ENCODE measurements around the gene CD200R1L. TPM values are rescaled to one million over a fixed set of nuclear protein-coding genes. Genes with fewer than 3 reads are reported as not detected.

Gene CD200R1L
- total RNA-seq, 1 experiment from 2014 or later: not detected

DNA sequence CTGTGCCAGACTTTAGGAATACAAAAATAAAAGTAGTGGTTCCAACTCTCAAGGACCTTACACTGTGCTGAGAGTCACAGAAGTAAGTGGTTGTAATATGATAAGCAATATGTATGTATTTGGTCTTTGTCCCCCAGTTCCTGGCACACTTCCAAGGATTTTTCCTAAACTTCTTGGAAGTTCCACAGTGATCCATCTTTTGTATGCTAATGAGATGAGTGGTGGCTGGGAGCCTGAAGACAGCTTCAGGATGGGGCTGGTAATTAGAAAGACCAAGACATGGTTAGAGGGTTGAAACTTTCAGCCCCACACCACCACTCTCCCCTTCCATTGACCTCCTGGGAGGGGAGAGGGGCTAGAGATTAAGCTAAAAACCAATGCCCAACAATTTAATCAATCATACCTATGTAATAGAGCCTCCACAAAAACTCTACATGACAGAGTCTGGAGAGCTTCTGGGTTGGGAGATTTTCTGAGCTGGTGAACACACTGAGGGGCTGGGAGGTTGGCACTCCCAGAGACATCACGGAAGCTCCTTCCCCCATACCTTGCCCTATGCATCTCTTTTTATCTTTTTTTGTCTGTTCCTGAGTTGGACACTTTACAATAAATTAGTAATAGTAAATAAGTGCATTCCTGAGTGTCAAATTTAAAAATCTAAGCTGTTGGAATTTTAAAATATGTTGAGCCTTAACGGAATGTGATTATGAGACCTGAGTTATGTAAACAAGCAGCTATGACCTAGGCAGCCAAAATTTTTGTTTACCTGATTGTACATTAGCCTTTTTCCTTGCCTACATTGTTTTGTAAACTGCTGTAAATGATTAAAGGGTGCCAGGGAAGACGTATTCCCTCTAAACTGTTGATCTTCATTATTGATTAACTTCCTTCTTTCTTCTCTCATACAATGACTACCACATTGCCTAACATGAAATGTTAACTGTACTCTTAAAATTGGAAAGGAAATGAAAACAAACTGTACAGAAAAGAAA lies 24.3 kb downstream of the CD200R1L start (continued):
- TF ChIP-seq, protein P1, sequence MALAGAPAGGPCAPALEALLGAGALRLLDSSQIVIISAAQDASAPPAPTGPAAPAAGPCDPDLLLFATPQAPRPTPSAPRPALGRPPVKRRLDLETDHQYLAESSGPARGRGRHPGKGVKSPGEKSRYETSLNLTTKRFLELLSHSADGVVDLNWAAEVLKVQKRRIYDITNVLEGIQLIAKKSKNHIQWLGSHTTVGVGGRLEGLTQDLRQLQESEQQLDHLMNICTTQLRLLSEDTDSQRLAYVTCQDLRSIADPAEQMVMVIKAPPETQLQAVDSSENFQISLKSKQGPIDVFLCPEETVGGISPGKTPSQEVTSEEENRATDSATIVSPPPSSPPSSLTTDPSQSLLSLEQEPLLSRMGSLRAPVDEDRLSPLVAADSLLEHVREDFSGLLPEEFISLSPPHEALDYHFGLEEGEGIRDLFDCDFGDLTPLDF (CRISPR knock-in tag; IDR thresholded peaks at IDR 0.05): no peak
- TF ChIP-seq IRF2 (CRISPR knock-in tag; IDR thresholded peaks at IDR 0.05; ENCODE audit: borderline replicate concordance, low read depth) (no peak), ZBTB21 (CRISPR knock-in tag; IDR thresholded peaks at IDR 0.05; ENCODE audit: borderline replicate concordance) (no peak)
- TF ChIP-seq, protein P2, sequence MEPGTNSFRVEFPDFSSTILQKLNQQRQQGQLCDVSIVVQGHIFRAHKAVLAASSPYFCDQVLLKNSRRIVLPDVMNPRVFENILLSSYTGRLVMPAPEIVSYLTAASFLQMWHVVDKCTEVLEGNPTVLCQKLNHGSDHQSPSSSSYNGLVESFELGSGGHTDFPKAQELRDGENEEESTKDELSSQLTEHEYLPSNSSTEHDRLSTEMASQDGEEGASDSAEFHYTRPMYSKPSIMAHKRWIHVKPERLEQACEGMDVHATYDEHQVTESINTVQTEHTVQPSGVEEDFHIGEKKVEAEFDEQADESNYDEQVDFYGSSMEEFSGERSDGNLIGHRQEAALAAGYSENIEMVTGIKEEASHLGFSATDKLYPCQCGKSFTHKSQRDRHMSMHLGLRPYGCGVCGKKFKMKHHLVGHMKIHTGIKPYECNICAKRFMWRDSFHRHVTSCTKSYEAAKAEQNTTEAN (CRISPR knock-in tag; IDR thresholded peaks at IDR 0.05): no peak
- TF ChIP-seq, protein P3, sequence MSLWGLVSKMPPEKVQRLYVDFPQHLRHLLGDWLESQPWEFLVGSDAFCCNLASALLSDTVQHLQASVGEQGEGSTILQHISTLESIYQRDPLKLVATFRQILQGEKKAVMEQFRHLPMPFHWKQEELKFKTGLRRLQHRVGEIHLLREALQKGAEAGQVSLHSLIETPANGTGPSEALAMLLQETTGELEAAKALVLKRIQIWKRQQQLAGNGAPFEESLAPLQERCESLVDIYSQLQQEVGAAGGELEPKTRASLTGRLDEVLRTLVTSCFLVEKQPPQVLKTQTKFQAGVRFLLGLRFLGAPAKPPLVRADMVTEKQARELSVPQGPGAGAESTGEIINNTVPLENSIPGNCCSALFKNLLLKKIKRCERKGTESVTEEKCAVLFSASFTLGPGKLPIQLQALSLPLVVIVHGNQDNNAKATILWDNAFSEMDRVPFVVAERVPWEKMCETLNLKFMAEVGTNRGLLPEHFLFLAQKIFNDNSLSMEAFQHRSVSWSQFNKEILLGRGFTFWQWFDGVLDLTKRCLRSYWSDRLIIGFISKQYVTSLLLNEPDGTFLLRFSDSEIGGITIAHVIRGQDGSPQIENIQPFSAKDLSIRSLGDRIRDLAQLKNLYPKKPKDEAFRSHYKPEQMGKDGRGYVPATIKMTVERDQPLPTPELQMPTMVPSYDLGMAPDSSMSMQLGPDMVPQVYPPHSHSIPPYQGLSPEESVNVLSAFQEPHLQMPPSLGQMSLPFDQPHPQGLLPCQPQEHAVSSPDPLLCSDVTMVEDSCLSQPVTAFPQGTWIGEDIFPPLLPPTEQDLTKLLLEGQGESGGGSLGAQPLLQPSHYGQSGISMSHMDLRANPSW (CRISPR knock-in tag; conservative IDR thresholded peaks at IDR 0.05; ENCODE audit: low read depth): no peak
- TF ChIP-seq, protein P4, sequence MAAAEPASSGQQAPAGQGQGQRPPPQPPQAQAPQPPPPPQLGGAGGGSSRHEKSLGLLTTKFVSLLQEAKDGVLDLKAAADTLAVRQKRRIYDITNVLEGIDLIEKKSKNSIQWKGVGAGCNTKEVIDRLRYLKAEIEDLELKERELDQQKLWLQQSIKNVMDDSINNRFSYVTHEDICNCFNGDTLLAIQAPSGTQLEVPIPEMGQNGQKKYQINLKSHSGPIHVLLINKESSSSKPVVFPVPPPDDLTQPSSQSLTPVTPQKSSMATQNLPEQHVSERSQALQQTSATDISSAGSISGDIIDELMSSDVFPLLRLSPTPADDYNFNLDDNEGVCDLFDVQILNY (CRISPR knock-in tag; IDR thresholded peaks at IDR 0.05): no peak

DNA sequence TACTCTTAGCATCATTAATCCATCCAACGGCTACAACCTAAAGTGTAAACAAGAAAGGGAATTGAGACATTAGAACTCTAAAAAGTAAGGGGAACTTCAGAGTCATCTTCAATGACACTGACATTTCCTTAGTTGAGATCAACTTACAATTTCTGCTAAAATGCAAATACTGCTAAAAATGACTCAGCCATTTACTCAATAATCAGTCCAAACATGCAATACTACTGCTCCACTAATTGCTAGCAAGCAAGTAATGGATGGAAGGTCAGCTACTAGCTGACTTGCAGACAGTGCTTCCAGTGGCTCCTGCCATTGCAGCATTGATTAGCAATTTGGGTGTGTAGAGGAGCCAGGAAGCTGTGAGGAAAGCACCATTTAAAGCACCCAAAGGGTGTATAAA lies 28.4 kb downstream of the CD200R1L start:
- H3K27ac Mint-ChIP-seq: no peak overlapping the region
- peaks cover 23% of the 10 kb centered on the region for H3K4me1 Mint-ChIP-seq
- H3K9me3 Mint-ChIP-seq: peaks cover 14% of the 10 kb centered on the region
- DNase-seq (ENCODE audit: low spot score) (no peak), ATAC-seq (no peak)
- POLR2A ChIA-PET: no interaction called here
- no peak for TF ChIP-seq NFYB (CRISPR knock-in tag; conservative IDR thresholded peaks at IDR 0.05; ENCODE audit: low read depth)
- no peak for TF ChIP-seq ZNF219 (CRISPR knock-in tag; IDR thresholded peaks at IDR 0.05; ENCODE audit: borderline replicate concordance)
- TF ChIP-seq NR2C2 (CRISPR knock-in tag; IDR thresholded peaks at IDR 0.05): no peak
- CTCF ChIA-PET: no interaction called here
- H3K27me3 Mint-ChIP-seq (ENCODE audit: low read depth): no peaks in the 10 kb centered on the region
- H3K36me3 Mint-ChIP-seq: peaks cover 3% of the 10 kb centered on the region
- H3K4me3 Mint-ChIP-seq: no peak overlapping the region

DNA sequence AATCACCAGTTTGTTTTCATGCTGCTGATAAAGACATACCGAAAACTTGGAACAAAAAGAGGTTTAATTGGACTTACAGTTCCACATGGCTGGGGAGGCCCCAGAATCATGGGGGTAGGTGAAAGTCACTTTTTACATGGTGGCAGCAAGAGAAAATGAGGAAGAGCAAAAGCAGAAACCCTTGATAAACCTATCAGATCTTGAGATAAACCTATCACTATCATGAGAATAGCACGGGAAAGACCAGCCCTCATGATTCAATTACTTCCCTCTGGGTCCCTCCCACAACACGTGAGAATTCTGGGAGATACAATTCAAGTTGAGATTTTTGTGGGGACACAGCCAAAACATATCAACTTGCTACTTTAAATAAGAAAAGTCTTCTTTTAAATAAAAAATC lies 28.9 kb downstream of the CD200R1L start:
- ChIA-PET POLR2A (no interaction called here), CTCF (interaction anchor here (1.3 kb wide), 1 partner anchor 83 kb away, joined by 3 read pairs; no protein-coding TSS in a partner anchor)
- no peak for DNase-seq (ENCODE audit: low spot score)
- no peak overlapping the region for H3K27ac Mint-ChIP-seq
- TF ChIP-seq, protein P5, sequence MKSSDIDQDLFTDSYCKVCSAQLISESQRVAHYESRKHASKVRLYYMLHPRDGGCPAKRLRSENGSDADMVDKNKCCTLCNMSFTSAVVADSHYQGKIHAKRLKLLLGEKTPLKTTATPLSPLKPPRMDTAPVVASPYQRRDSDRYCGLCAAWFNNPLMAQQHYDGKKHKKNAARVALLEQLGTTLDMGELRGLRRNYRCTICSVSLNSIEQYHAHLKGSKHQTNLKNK (CRISPR knock-in tag; IDR thresholded peaks at IDR 0.05): no peak
- TF ChIP-seq TEAD4 (CRISPR knock-in tag; IDR thresholded peaks at IDR 0.05): no peak
- TF ChIP-seq RORB (CRISPR knock-in tag; IDR thresholded peaks at IDR 0.05): no peak
- TF ChIP-seq ZNF423 (CRISPR knock-in tag; IDR thresholded peaks at IDR 0.05): no peak
- no peak for TF ChIP-seq RELA (CRISPR knock-in tag; IDR thresholded peaks at IDR 0.05; ENCODE audit: borderline replicate concordance)
- TF ChIP-seq, protein P6, sequence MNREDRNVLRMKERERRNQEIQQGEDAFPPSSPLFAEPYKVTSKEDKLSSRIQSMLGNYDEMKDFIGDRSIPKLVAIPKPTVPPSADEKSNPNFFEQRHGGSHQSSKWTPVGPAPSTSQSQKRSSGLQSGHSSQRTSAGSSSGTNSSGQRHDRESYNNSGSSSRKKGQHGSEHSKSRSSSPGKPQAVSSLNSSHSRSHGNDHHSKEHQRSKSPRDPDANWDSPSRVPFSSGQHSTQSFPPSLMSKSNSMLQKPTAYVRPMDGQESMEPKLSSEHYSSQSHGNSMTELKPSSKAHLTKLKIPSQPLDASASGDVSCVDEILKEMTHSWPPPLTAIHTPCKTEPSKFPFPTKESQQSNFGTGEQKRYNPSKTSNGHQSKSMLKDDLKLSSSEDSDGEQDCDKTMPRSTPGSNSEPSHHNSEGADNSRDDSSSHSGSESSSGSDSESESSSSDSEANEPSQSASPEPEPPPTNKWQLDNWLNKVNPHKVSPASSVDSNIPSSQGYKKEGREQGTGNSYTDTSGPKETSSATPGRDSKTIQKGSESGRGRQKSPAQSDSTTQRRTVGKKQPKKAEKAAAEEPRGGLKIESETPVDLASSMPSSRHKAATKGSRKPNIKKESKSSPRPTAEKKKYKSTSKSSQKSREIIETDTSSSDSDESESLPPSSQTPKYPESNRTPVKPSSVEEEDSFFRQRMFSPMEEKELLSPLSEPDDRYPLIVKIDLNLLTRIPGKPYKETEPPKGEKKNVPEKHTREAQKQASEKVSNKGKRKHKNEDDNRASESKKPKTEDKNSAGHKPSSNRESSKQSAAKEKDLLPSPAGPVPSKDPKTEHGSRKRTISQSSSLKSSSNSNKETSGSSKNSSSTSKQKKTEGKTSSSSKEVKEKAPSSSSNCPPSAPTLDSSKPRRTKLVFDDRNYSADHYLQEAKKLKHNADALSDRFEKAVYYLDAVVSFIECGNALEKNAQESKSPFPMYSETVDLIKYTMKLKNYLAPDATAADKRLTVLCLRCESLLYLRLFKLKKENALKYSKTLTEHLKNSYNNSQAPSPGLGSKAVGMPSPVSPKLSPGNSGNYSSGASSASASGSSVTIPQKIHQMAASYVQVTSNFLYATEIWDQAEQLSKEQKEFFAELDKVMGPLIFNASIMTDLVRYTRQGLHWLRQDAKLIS (CRISPR knock-in tag; IDR thresholded peaks at IDR 0.05; ENCODE audit: borderline replicate concordance): no peak
- no peak for ATAC-seq
- no peaks in the 10 kb centered on the region for H3K27me3 Mint-ChIP-seq (ENCODE audit: low read depth)
- H3K9me3 Mint-ChIP-seq: peaks cover 14% of the 10 kb centered on the region
- H3K4me1 Mint-ChIP-seq: peaks cover 24% of the 10 kb centered on the region
- H3K36me3 Mint-ChIP-seq: peaks cover 3% of the 10 kb centered on the region
- no peak overlapping the region for H3K4me3 Mint-ChIP-seq

Measured in WTC11 (cell line).